GM12892 (cell line): ENCODE measurements around the gene ALDH3B1.
"Not testable (repeated sequence)": the region's sequence is repeated elsewhere in the genome, so short reads cannot be mapped to it uniquely, and the experiment has no call there.

Source experiments
- POLR2A ChIP-seq: IDR thresholded peaks from 2 replicates; pipeline ENCODE4 v1.6.1; 2011; ENCODE audit warnings: low read depth, low read length, control low read depth
- POLR2AphosphoS5 ChIP-seq: IDR thresholded peaks from 2 replicates; pipeline ENCODE4 v1.6.1; 2011; ENCODE audit warnings: low read depth, low read length, control low read depth
- TAF1 ChIP-seq: IDR thresholded peaks from 2 replicates; pipeline ENCODE4 v1.6.1; 2011; ENCODE audit warnings: low read depth, mild to moderate bottlenecking, control low read depth, low read length, borderline replicate concordance

GRCh38 chr11:67995579-67995978 lies 14.5 kb upstream of the ALDH3B1 start:
- not testable (repeated sequence) for TF ChIP-seq POLR2A, TAF1, POLR2AphosphoS5
